ENCODE data around the gene PITX2. TPM values are rescaled to one million over a fixed set of nuclear protein-coding genes. Genes with fewer than 3 reads are reported as not detected.

PITX2 gene
- total RNA-seq, 2 experiments from 2014 or later = 0.13 TPM; not detected in 1

DNA sequence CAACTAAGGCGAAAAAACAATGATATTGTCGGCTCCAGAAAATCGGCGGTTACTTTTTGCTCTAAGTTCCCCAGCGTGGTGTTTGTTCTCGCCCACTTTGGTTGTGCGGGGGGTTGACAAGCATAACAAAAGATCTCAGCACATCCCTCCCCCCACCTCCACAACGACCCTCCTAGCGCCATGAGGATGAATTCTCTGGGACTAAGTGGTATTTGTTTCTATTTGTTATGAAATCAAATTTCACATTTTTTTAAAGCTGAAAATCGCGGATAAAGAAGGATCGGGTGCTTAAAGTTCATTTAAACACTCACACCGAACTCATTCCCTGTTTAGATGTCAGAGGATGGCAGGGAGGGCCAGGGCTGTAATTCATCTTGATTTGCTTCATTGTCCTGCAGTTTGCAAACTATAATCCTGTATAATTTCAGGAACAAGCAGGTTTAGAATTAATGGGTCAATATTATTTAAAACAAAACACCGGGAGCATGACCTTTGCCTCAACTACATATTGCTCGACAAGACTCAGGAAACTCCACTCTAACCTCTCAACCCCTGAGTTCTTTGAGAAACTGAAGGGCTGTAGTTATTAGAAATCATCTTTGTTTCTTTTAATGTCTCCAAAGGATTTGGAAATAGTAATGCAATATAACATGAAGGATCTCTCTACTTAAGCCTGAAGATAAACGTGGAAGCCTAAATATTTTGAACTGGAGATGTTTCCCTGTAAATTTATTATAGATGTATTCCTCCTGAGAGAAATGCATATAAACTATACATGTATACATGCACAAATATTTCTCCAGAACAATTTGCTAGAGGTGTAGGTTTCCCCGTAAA lies 6.4 kb downstream of the PITX2 start:
- H3K4me3 Mint-ChIP-seq = no peak overlapping the region
- H3K4me1 Mint-ChIP-seq = peaks cover 10% of the 10 kb centered on the region
- H3K27me3 Mint-ChIP-seq = peaks cover 92% of the 10 kb centered on the region
- no peak for DNase-seq
- H3K27ac Mint-ChIP-seq = no peak overlapping the region
- peaks cover 2% of the 10 kb centered on the region for H3K9me3 Mint-ChIP-seq
- H3K36me3 Mint-ChIP-seq (ENCODE audit: low read depth) = peaks cover 15% of the 10 kb centered on the region
- ChIA-PET CTCF (no interaction called here), POLR2A (no interaction called here)

DNA sequence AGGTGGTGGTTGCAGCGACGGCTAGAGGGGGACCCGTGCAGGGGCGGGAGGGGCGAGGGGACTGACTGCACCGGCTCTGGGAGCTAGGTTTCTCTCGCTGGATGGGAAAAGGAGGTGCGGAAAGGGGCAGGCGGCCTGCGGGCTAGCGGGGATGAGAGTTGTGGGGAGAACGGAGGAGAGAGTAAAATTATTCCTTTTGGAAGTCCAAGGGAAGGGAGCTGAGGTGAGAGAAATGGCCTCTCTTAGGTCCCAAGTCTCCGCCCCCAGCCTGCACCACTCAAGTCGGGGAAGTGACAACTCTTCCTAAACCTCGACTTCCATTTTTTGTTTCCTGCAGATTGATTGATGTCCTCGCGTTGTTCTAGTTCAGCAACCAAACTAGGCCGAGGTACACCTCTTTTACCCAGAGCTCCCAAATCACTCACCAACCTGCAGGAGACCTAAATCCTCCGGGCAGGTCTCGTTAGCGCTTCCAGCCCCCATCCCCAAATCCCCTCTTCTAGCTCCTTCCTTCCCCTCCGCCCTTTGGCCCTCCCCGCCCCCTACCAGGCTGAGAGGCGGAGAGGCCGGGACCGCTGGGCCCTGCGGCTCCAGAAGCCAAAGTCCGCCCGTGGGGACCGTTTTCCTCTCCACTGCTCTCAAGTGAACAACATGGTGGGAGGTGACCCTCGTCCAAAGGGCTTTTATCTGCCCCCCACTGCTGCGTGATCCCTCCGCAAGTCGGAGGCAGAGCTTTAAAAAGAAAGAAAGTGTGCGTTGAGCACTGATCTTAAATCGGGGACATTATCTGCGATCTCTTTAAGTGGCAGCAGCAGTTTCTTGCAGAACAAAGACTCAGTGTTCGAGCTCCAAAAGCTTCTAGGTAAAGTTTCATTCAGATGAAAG lies 7.3 kb downstream of the PITX2 start:
- no peak for DNase-seq
- CTCF ChIA-PET = no interaction called here

DNA sequence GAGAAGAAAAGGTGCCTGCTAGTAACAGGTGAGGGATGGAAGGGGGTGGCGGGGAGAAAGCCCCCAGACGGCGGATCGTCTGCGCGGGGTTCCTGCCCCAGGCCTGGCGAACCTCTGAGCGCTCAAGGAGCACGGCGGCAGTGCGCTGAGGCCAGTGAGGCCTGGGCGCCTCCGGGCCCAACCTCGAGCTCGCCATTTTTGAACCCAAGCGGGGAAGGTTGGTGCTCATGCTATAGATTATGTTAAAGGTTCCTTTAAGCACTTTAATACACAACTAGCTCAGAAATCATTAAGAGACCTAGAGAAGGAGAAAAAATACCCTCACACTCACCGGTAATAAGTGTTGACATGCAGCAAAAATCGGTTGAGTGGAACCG lies 7.9 kb downstream of the PITX2 start:
- Mint-ChIP-seq H3K9me3 (peaks cover 2% of the 10 kb centered on the region), H3K27ac (no peak overlapping the region), H3K36me3 (ENCODE audit: low read depth) (peaks cover 8% of the 10 kb centered on the region), H3K4me1 (peaks cover 7% of the 10 kb centered on the region), H3K4me3 (no peak overlapping the region), H3K27me3 (peaks cover 87% of the 10 kb centered on the region)
- DNase-seq = no peak
- ChIA-PET POLR2A (no interaction called here), CTCF (no interaction called here)

More for the DNA sequence above, 7.3 kb downstream of the PITX2 start:
- Mint-ChIP-seq H3K27ac (no peak overlapping the region), H3K9me3 (peaks cover 2% of the 10 kb centered on the region), H3K4me3 (no peak overlapping the region), H3K27me3 (peaks cover 89% of the 10 kb centered on the region), H3K4me1 (peaks cover 8% of the 10 kb centered on the region), H3K36me3 (ENCODE audit: low read depth) (peaks cover 13% of the 10 kb centered on the region)
- POLR2A ChIA-PET = no interaction called here

DNA sequence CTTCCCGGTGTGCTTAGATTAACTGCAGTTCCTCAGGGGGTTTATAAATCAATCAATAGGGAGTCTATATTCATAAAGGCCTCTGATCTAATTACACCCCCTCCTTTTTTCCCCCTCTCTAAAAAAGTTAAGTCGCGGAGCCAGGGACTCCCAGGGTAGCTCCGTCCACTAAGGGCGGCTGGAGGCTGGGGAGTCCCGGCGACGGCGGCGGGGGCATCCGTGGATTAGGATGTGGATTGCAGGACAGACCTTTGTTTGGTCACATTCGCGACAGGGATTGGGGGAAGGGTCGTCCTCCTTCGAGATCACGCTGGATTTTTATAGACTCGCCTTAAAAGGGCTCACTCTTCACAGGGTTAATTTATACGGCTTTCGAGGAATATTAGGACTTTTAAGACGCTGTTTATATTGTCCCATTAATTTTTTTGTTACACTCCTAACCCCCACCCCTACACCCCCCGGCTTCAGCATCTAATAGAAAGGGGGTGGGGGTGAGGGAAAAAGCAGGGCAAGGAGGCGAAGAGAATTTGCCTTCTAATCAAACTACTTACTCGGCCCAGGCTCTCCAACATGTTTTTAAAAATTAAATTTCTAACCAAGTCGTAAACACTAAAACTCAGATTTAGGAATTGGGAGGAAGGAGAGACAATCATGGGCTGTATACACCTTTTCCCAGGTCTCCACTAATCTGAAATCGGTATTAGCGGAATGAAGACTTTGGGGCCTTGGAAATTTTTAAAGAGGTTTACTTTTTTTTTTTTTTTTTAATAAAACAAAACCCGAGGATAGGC lies 8.5 kb downstream of the PITX2 start:
- ChIA-PET POLR2A (no interaction called here), CTCF (no interaction called here)
- Mint-ChIP-seq H3K27me3 (peaks cover 86% of the 10 kb centered on the region), H3K9me3 (peaks cover 2% of the 10 kb centered on the region), H3K36me3 (ENCODE audit: low read depth) (peaks cover 3% of the 10 kb centered on the region), H3K4me1 (peaks cover 6% of the 10 kb centered on the region), H3K4me3 (no peak overlapping the region), H3K27ac (no peak overlapping the region)
- DNase-seq = no peak

DNA sequence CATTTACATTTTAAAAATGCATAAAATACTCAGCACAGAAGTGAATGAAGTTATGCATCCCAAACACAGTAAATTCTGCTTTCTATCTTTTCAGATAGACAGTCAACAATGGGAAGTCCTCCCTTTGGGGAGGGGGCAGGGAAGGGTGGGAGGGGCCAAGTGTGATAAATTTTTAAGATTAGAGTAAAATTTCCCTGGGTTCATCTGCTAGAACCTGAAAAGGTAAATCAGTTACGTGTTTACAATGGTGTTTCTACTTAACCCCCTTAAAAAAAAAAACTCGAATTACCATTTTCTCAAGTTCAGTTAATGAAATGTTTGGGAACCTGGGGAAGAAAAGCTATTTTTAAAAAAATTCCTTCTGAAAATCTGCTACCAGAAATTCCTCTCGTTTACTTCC lies 9.1 kb downstream of the PITX2 start:
- no peak overlapping the region for H3K4me3 Mint-ChIP-seq
- peaks cover 86% of the 10 kb centered on the region for H3K27me3 Mint-ChIP-seq
- DNase-seq = no peak
- H3K36me3 Mint-ChIP-seq (ENCODE audit: low read depth) = peaks cover 3% of the 10 kb centered on the region
- ChIA-PET CTCF (no interaction called here), POLR2A (no interaction called here)
- H3K27ac Mint-ChIP-seq = no peak overlapping the region
- peaks cover 6% of the 10 kb centered on the region for H3K4me1 Mint-ChIP-seq
- peaks cover 2% of the 10 kb centered on the region for H3K9me3 Mint-ChIP-seq

DNA sequence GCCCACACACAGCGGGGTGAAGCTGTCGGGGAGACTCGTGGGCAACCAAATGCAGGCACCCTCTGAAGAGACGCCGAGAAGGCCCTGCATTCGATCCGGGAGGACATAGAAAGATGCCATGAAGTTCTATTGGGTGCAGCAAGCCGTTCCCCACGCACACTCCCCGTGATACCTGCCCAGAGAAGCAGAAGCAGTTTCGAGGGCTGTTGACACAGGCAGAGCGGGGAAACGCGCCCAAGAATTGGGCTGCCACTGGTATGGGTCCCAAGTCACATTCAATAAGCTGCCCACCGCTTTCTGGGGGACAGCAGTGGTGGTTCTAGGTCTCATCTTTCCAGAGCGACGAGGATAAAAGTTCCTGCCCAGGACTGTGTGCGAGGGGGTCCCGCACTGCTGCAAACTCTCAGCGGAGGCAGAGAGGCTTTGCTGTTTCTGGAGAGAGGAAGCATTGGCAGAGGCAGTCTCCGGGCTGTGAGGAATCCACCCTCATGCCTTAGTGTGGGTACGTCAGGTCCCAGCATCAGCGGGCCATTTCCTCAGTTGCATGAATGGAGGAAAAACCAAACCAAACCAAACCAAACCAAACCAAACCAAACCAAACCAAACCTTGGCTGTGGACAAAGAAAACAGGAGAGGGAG lies 10.1 kb downstream of the PITX2 start:
- Mint-ChIP-seq H3K4me3 (no peak overlapping the region), H3K27me3 (peaks cover 84% of the 10 kb centered on the region), H3K27ac (no peak overlapping the region), H3K9me3 (no peaks in the 10 kb centered on the region), H3K36me3 (ENCODE audit: low read depth) (peaks cover 3% of the 10 kb centered on the region), H3K4me1 (peaks cover 4% of the 10 kb centered on the region)
- no peak for DNase-seq
- POLR2A ChIA-PET = no interaction called here
- CTCF ChIA-PET = no interaction called here

DNA sequence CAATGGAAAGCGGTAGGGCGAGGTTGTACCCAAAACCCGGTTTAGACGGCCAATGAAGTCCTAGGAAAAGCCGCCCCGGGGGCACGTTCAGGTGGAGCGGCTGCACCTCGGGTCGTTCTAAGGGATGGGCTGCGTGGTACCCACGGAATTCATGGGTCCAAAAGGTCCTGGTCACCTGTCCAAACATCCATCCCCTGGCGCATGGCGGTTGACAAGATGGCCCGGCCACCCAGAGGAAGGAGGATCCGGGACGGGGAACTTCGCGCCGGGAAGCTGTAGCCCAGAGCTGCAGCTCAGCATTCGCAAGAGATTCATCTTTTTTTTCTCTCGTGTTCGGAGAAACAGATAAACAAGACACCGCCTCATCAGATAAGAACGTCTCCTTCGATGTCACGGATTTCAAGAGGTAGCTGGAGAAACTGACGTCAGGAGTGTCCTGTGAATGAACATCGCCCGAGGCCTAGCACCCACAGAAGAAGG lies 10.9 kb downstream of the PITX2 start:
- no peak for DNase-seq
- Mint-ChIP-seq H3K27ac (no peak overlapping the region), H3K9me3 (no peaks in the 10 kb centered on the region), H3K27me3 (peaks cover 80% of the 10 kb centered on the region), H3K4me3 (no peak overlapping the region), H3K36me3 (ENCODE audit: low read depth) (peaks cover 3% of the 10 kb centered on the region), H3K4me1 (peaks cover 4% of the 10 kb centered on the region)
- CTCF ChIA-PET = interaction anchor here (0.9 kb wide), 1 partner anchor 15 kb away, joined by 4 read pairs; no protein-coding TSS in a partner anchor
- POLR2A ChIA-PET = no interaction called here

DNA sequence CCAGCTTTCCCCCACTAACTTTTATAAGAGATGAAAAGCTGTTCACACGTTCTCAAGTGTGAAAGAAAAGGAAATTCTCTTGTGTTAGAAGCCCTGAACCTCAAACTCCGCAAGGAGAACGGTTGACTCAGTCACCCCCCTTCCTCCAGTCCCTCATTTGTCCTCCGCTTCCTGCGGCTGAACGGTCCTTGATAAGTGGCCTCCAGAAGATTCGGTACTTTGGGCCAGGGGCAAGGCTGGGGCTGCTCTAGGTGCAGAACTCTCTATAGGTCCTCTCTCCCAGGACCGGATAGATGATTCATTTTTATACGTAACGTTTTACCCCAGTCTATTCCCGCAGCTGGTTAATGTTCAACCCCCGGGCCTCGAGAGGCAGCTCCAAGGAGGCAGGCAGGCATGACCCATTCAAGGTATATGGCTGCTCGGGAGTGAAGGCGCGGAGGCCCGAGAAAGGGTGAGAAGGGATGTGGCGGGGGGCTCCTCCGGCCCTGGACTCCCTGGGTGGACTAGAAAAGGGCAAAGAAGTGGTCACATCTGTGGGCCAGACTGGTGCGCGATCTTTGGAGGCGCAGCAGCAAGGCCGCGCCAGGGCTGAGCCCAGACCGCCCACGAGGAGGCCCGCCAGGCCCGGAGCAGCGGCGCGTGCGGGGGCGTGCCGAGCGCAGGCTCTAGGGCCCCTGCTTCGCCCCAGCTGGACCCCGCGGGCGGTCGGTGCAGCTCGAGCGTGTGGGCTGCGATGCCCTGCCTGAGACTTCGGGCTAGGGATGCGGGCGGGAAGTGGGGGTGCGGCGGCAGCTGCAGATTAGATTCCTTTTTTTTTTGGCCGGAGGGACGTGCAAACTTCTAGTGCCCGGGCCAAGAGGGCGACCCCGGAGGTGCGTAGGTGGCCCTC lies 11.7 kb downstream of the PITX2 start:
- Mint-ChIP-seq H3K4me1 (peaks cover 4% of the 10 kb centered on the region), H3K27ac (no peak overlapping the region), H3K27me3 (peaks cover 71% of the 10 kb centered on the region), H3K9me3 (peaks cover 3% of the 10 kb centered on the region), H3K36me3 (ENCODE audit: low read depth) (peaks cover 3% of the 10 kb centered on the region), H3K4me3 (no peak overlapping the region)
- ChIA-PET CTCF (interaction anchor here (0.9 kb wide), 1 partner anchor 16 kb away, joined by 4 read pairs; no protein-coding TSS in a partner anchor), POLR2A (no interaction called here)
- no peak for DNase-seq

DNA sequence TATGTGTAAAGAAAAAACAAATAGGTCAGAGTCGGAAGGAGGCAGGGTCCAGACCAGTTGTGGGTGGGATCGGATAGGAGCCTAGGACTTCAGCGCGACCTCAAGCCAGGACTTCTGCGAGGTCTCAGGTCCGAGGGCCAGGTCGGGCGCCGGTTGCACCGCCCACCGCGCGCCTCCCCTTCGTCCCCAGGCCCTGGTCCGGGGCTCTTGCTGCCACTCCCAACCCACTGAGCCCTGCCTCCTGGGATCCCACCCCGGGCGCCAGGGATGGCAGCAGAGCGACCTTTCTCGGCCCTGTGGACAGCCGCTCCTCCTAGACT lies 12.3 kb downstream of the PITX2 start:
- Mint-ChIP-seq H3K36me3 (ENCODE audit: low read depth) (peaks cover 3% of the 10 kb centered on the region), H3K27me3 (peaks cover 66% of the 10 kb centered on the region), H3K27ac (no peak overlapping the region), H3K9me3 (peaks cover 3% of the 10 kb centered on the region), H3K4me3 (no peak overlapping the region), H3K4me1 (peaks cover 4% of the 10 kb centered on the region)
- DNase-seq = no peak
- CTCF ChIA-PET = no interaction called here
- POLR2A ChIA-PET = no interaction called here

DNA sequence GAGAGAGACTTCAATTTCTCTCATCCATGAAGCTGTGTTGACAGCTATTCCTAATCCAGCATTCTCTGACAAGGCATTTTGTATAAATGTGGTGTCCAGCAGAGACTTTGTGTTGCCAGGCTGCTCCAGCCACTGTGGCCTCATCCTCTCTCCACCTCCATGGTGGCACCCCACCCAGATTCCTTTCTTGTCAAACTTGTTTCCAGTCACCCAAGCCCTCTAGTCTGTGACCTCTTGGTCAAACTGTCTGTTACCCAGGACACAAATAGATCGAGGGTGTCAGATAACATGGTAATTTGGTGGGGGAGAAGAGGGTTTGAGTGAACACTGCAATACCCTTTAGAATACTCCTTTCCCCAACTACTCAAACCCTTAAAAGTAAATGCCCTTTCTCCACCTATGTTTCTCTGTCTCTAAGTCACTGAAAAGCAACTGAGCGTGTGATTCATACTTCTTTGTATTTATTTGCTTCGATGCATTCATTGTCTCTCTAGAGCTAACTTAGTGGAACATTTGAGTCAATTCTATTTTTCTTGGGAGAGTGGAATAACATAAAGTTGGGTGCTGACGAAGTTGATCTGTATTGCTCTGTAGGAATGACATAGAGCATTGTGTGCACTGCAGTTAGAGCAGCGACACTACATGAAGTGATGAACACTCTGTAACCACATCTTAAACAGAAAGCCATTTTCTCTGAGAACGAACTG lies 13.7 kb downstream of the PITX2 start:
- DNase-seq = no peak
- H3K4me1 Mint-ChIP-seq = peaks cover 2% of the 10 kb centered on the region
- H3K9me3 Mint-ChIP-seq = peaks cover 3% of the 10 kb centered on the region
- CTCF ChIA-PET = no interaction called here
- H3K27ac Mint-ChIP-seq = no peak overlapping the region
- H3K36me3 Mint-ChIP-seq (ENCODE audit: low read depth) = no peaks in the 10 kb centered on the region
- no peak overlapping the region for H3K4me3 Mint-ChIP-seq
- POLR2A ChIA-PET = no interaction called here
- H3K27me3 Mint-ChIP-seq = peaks cover 57% of the 10 kb centered on the region

DNA sequence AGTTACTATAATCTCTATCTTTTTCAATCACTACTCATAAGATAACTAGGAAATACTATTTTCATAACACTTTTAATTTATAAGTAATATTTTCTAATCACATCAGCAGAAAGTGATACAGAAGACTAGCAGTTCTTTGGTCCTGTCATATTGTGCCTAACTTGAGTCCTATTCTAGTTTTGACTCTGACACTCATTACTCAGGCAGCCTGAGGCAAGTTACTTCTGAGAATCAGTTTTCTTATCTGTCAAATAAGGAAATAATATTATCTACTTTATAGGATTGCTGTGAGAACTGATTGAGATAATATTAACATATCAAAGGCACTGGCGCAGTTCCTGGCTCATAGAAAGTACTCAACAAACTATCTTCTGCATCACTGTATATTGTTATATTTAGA lies 17.8 kb downstream of the PITX2 start:
- peaks cover 27% of the 10 kb centered on the region for H3K27me3 Mint-ChIP-seq
- no peak overlapping the region for H3K27ac Mint-ChIP-seq
- no peaks in the 10 kb centered on the region for H3K36me3 Mint-ChIP-seq (ENCODE audit: low read depth)
- CTCF ChIA-PET = no interaction called here
- POLR2A ChIA-PET = no interaction called here
- H3K4me3 Mint-ChIP-seq = no peak overlapping the region
- no peak for DNase-seq
- H3K4me1 Mint-ChIP-seq = no peaks in the 10 kb centered on the region
- H3K9me3 Mint-ChIP-seq = peaks cover 3% of the 10 kb centered on the region

DNA sequence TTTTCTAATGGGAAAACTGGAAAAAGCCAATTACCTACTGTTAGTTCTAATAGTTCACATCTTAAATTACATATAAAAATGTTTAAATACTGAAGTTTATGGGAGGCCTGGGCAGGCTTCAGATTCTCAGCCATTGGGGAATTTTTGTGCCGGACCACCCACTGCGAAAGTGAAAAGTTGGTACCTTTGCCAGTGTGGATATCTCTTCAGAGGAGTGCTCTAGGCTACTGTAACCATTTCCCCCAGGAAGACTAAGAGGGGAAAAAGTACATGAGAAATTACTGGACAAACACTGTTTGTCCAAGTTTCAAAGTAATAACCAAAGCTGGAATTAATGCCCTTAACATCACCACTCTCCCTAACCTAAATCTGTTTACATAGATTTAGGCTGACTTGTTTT lies 20.8 kb downstream of the PITX2 start:
- POLR2A ChIA-PET = no interaction called here
- CTCF ChIA-PET = no interaction called here
- H3K4me1 Mint-ChIP-seq = no peaks in the 10 kb centered on the region
- H3K4me3 Mint-ChIP-seq = no peak overlapping the region
- no peak overlapping the region for H3K27ac Mint-ChIP-seq
- no peak for DNase-seq
- H3K27me3 Mint-ChIP-seq = peaks cover 13% of the 10 kb centered on the region
- peaks cover 3% of the 10 kb centered on the region for H3K9me3 Mint-ChIP-seq
- H3K36me3 Mint-ChIP-seq (ENCODE audit: low read depth) = no peaks in the 10 kb centered on the region

All from activated CD4-positive, alpha-beta memory T cell treated with anti-CD3 and anti-CD28 coated beads, Interleukin-2, amount 10 ng/mL, durations not matched to agents 7 days and 5 days (primary cell).